Right lobe of liver (tissue), 6 donors: ENCODE measurements around the gene GPM6B. TPM values are rescaled to one million over a fixed set of nuclear protein-coding genes. Genes with fewer than 3 reads are reported as not detected.

ENCODE experiments used
- ATAC-seq, 4 donors: fragments of 200-7000 bp; cut with Tn5 transposase; one replicate each; pipeline ENCODE4 v1.9.1; 2020; ENCODE audit warnings: mild to moderate bottlenecking in 4 of 4, moderate library complexity in 4 of 4
- DNase-seq, 3 donors: peaks; one replicate each; pipeline ENCODE4 v3.0.0-alpha.2; 2020
- H3K27ac ChIP-seq, 3 donors: fragments of 200-600 bp; one replicate each; pipeline ENCODE4 v1.8.0; 2022
- H3K27me3 ChIP-seq, 2 donors: fragments of 200-600 bp; one replicate each; pipeline ENCODE4 v1.8.0; 2022
- H3K36me3 ChIP-seq, 4 donors: fragments of 200-600 bp; sonication (generic) in 1 of 4; one replicate each; pipeline versions ENCODE4 v1.5.1 to v1.8.0; 2017 to 2022; ENCODE audit warnings: control low read depth in 1 of 4
- H3K4me1 ChIP-seq, 4 donors: fragments of 200-600 bp; sonication (generic) in 1 of 4; one replicate each; pipeline versions ENCODE4 v1.5.1 to v1.8.0; 2017 to 2022; ENCODE audit warnings: control low read depth in 1 of 4
- H3K4me3 ChIP-seq, 3 donors: fragments of 200-600 bp; one replicate each; pipeline ENCODE4 v1.8.0; 2022
- H3K9me3 ChIP-seq, 4 donors: fragments of 200-600 bp; sonication (generic) in 1 of 4; one replicate each; pipeline versions ENCODE4 v1.5.1 to v1.8.0; 2017 to 2022; ENCODE audit warnings: control low read depth in 1 of 4
- CTCF ChIP-seq, 4 donors: fragments of 200-600 bp in 3 of 4; fragments of 450-650 bp in 1 of 4; IDR thresholded peaks; one replicate each; pipeline versions ENCODE4 v1.5.1 to v1.8.0; 2016 to 2022; ENCODE audit warnings: antibody characterized with exemption in 4 of 4, mild to moderate bottlenecking in 2 of 4
- POLR2A ChIP-seq: fragments of 450-650 bp; IDR thresholded peaks from one replicate; pipeline ENCODE4 v1.6.1; 2017; ENCODE audit warnings: antibody characterized with exemption, mild to moderate bottlenecking
- WGBS: methylation state at CpG from one replicate; pipeline ENCODE4 v1.1.6; 2018; ENCODE audit warnings: low coverage, low lambda C conversion rate; ENCODE audit not compliant: insufficient coverage; ENCODE audit errors: missing lambda C conversion rate; 5-methylcytosine and 5-hydroxymethylcytosine counted together
- intact Hi-C, 2 donors: fragments of 100-400 bp; cut with DNase I; formaldehyde crosslinking; loops; one replicate each; pipeline versions ENCODE4 v1.11.2 to v1.14.1; 2022
- total RNA-seq, 6 experiments: library from RNA; depleted of rRNA in 2 of 6; stranded (reverse); fragments of >200 nt in 2 of 6; fragmentation: NEBNext Ultra II Directional in 3 of 6; extraction: Animal tissue kit (Norgen Biotek cat#: 25700) in 3 of 6; gene quantifications; one replicate each; pipeline versions ENCODE4 v1.1.0 to v1.2.4, GENCODE V29; 2016 to 2023
- donor health status: DM: no; HTN: yes; CAD: no.
- donor health status: DM: no; HTN: no; CAD: no.
- donor health status: DM: no; HTN: no; CAD: no.
- donor health status: DM: no; HTN: yes; CAD: no.
- donor health status: DM: no; HTN: yes; CAD: no.

Gene GPM6B
- total RNA-seq, 6 experiments from 2014 or later: 0.18 to 1.6 (median 0.64) TPM

- no peaks in the 10 kb centered on the region for H3K4me1 ChIP-seq
- no peak for ATAC-seq
- H3K4me3 ChIP-seq: no peak overlapping the region
- intact Hi-C loops: no loop called here
- H3K36me3 ChIP-seq: no peaks in the 10 kb centered on the region
- no peak for TF ChIP-seq POLR2A
- TF ChIP-seq CTCF (IDR thresholded peaks at IDR 0.05): no peak
- H3K27me3 ChIP-seq: no peaks in the 10 kb centered on the region
- no peak overlapping the region for H3K27ac ChIP-seq
- DNase-seq: no peak
- 27% methylated on average over 4 of the region's 8 CpGs for WGBS
- H3K9me3 ChIP-seq: no peaks in the 10 kb centered on the region
Observed at GRCh38 chrX:13786048-13786447, 30.8 kb downstream of the GPM6B start.

GRCh38 chrX:13780868-13781427 lies 35.9 kb downstream of the GPM6B start:
- ATAC-seq (no peak), DNase-seq (no peak)
- TF ChIP-seq CTCF (IDR thresholded peaks at IDR 0.05) (no peak), POLR2A (no peak)
- Histone ChIP-seq H3K9me3 (no peaks in the 10 kb centered on the region), H3K27ac (no peak overlapping the region), H3K4me3 (no peak overlapping the region), H3K27me3 (no peaks in the 10 kb centered on the region), H3K4me1 (no peaks in the 10 kb centered on the region), H3K36me3 (no peaks in the 10 kb centered on the region)
- WGBS: 48% methylated on average over 5 of the region's 7 CpGs
- intact Hi-C loops: no loop called here

GRCh38 chrX:13778916-13779315 lies 38.0 kb downstream of the GPM6B start:
- no peak for DNase-seq
- peak in 1 of 4 donors; percentile 20 for ATAC-seq
- Histone ChIP-seq H3K27ac (no peak overlapping the region), H3K36me3 (no peaks in the 10 kb centered on the region), H3K27me3 (no peaks in the 10 kb centered on the region), H3K4me1 (no peaks in the 10 kb centered on the region), H3K9me3 (no peaks in the 10 kb centered on the region), H3K4me3 (no peak overlapping the region)
- TF ChIP-seq CTCF (IDR thresholded peaks at IDR 0.05) (no peak), POLR2A (no peak)
- intact Hi-C loops: no loop called here
- WGBS: 53% methylated on average over 2 of the region's 2 CpGs

GRCh38 chrX:13776387-13776786 lies 40.5 kb downstream of the GPM6B start:
- Histone ChIP-seq H3K27me3 (no peaks in the 10 kb centered on the region), H3K4me3 (no peak overlapping the region), H3K36me3 (no peaks in the 10 kb centered on the region), H3K4me1 (no peaks in the 10 kb centered on the region), H3K27ac (no peak overlapping the region), H3K9me3 (no peaks in the 10 kb centered on the region)
- 43% methylated on average over 2 of the region's 4 CpGs for WGBS
- DNase-seq (no peak), ATAC-seq (no peak)
- no peak for TF ChIP-seq CTCF (IDR thresholded peaks at IDR 0.05)
- TF ChIP-seq POLR2A: no peak
- intact Hi-C loops: no loop called here

- WGBS: 57% methylated on average over 3 of the region's 3 CpGs
- peak; percentile 68 to 93 (median 88) for ATAC-seq
- H3K9me3 ChIP-seq: no peaks in the 10 kb centered on the region
- DNase-seq: peak in 1 of 3 donors; percentile 47
- no peaks in the 10 kb centered on the region for H3K27me3 ChIP-seq
- TF ChIP-seq POLR2A: no peak
- no peak for TF ChIP-seq CTCF (IDR thresholded peaks at IDR 0.05)
- H3K4me1 ChIP-seq: no peaks in the 10 kb centered on the region
- no peaks in the 10 kb centered on the region for H3K36me3 ChIP-seq
- intact Hi-C loops: no loop called here
- no peak overlapping the region for H3K27ac ChIP-seq
- H3K4me3 ChIP-seq: no peak overlapping the region
Observed at GRCh38 chrX:13775837-13776236, 41.1 kb downstream of the GPM6B start.
